Esophagus squamous epithelium (tissue), 4 donors: ENCODE measurements around the gene DACH2.

Source experiments
- POLR2A ChIP-seq, 4 donors: fragments of 450-650 bp; IDR thresholded peaks; one replicate each; pipeline ENCODE4 v1.6.1; 2017; ENCODE audit warnings: antibody characterized with exemption in 4 of 4, mild to moderate bottlenecking in 4 of 4, moderate library complexity in 3 of 4
- TF ChIP-seq, protein P1 (sequence below), 6 experiments: fragments of 450-650 bp in 4 of 6; fragments of 200-600 bp in 2 of 6; sonication (generic) in 2 of 6; IDR thresholded peaks; one replicate each; pipeline ENCODE4 v1.5.1; 2016 to 2019; ENCODE audit warnings: antibody characterized with exemption in 6 of 6, mild to moderate bottlenecking in 4 of 6, moderate library complexity in 4 of 6

DNA sequence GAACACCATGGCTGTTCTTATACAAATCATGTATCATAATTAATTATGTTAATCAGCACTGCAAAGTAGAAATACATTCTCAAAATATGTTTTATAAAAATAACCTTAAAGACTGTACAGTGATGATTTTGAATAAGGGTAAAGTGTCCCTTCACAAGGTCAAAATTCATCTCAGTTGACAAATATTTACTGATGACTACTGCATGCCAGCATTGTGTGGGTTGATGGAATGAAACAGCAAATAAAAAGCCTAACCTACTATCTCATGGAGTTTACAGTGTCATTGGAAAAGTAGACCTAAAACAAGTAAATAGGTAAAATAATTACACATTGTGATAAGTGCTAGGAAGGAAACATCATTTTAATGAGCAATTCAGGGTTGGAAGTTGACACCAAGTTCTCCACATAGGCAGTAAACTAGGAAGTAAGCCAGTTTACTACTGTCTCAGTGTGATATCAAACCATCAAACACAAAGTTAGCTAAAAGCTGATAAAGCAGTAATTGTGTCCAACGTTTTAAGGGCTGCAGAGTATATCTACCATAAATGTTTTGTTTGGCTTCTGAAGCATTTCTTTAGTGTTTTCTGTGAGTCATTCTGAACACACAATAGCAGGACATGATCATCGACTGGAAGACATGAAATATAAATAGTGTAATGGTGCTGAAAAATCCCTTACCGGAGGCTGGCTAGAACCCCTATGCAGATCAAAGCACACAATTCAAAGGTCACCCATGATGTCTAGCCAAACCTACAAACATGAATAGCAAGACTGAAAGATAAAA, 221.8 kb downstream of the DACH2 start:
- TF ChIP-seq, protein P1, sequence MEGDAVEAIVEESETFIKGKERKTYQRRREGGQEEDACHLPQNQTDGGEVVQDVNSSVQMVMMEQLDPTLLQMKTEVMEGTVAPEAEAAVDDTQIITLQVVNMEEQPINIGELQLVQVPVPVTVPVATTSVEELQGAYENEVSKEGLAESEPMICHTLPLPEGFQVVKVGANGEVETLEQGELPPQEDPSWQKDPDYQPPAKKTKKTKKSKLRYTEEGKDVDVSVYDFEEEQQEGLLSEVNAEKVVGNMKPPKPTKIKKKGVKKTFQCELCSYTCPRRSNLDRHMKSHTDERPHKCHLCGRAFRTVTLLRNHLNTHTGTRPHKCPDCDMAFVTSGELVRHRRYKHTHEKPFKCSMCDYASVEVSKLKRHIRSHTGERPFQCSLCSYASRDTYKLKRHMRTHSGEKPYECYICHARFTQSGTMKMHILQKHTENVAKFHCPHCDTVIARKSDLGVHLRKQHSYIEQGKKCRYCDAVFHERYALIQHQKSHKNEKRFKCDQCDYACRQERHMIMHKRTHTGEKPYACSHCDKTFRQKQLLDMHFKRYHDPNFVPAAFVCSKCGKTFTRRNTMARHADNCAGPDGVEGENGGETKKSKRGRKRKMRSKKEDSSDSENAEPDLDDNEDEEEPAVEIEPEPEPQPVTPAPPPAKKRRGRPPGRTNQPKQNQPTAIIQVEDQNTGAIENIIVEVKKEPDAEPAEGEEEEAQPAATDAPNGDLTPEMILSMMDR (IDR thresholded peaks at IDR 0.05): no peak
- TF ChIP-seq POLR2A (IDR thresholded peaks at IDR 0.05): no peak
